Endometrial microvascular endothelial cells (primary cell): ENCODE measurements around the gene HPS5. TPM values are rescaled to one million over a fixed set of nuclear protein-coding genes. Genes with fewer than 3 reads are reported as not detected.
"Not testable (repeated sequence)": the region's sequence is repeated elsewhere in the genome, so short reads cannot be mapped to it uniquely, and the experiment has no call there.

Experiments
- in situ Hi-C: cut with HindIII; loops from 2 replicates; pipeline ENCODE4 v1.10.0; 2017; ENCODE audit warnings: low sequenced_read_pairs, low pct_unique_long_range_greater_than_20kb; ENCODE audit errors: inconsistent ontology term
- total RNA-seq: library from RNA; depleted of rRNA; stranded (reverse); fragments of >200 nt; gene quantifications from one replicate; pipeline ENCODE4 v1.2.3, GENCODE V29; 2015; ENCODE audit errors: inconsistent ontology term

Gene HPS5
- total RNA-seq, 1 donor from 2014 or later, result 19.1 TPM

GRCh38 chr11:18288911-18289310 is 33.0 kb downstream of the HPS5 start:
- in situ Hi-C loops, result no loop called here

GRCh38 chr11:18285841-18286240 is 36.1 kb downstream of the HPS5 start:
- in situ Hi-C loops, result no loop called here

GRCh38 chr11:18282626-18283025 is 39.3 kb downstream of the HPS5 start:
- in situ Hi-C loops, result no loop called here

- in situ Hi-C loops, result no loop called here
Observed at GRCh38 chr11:18280438-18281045, 41.4 kb downstream of the HPS5 start.

GRCh38 chr11:18277565-18278271 is 44.2 kb downstream of the HPS5 start:
- in situ Hi-C loops, result no loop called here

- in situ Hi-C loops, result no loop called here
Observed at GRCh38 chr11:18271206-18271605, 50.7 kb downstream of the HPS5 start.

- in situ Hi-C loops, result no loop called here
Observed at GRCh38 chr11:18270102-18270501, 51.8 kb downstream of the HPS5 start.

- in situ Hi-C loops, result not testable (repeated sequence)
Observed at GRCh38 chr11:18269252-18269651, 52.7 kb downstream of the HPS5 start.

- in situ Hi-C loops, result not testable (repeated sequence)
Observed at GRCh38 chr11:18267335-18268133, 54.4 kb downstream of the HPS5 start.

GRCh38 chr11:18265949-18266348 is 56.0 kb downstream of the HPS5 start, which contains the start of gene SAA1:
Gene SAA1, plus strand, starts transcription at chr11:18266264. Its CDS starts 624 bp downstream, at chr11:18266888.
- in situ Hi-C loops, result no loop called here

- in situ Hi-C loops, result no loop called here
Observed at GRCh38 chr11:18264677-18265555, 57.0 kb downstream of the HPS5 start.

GRCh38 chr11:18264035-18264434 is 57.9 kb downstream of the HPS5 start:
- in situ Hi-C loops, result no loop called here

- in situ Hi-C loops, result not testable (repeated sequence)
Observed at GRCh38 chr11:18262681-18263350, 59.1 kb downstream of the HPS5 start.

- in situ Hi-C loops, result no loop called here
Observed at GRCh38 chr11:18261721-18262120, 60.2 kb downstream of the HPS5 start.

- in situ Hi-C loops, result no loop called here
Observed at GRCh38 chr11:18259259-18259658, 62.7 kb downstream of the HPS5 start.

GRCh38 chr11:18254781-18255361 is 67.1 kb downstream of the HPS5 start:
- in situ Hi-C loops, result no loop called here

- in situ Hi-C loops, result no loop called here
Observed at GRCh38 chr11:18253778-18254338, 68.1 kb downstream of the HPS5 start.

- in situ Hi-C loops, result no loop called here
Observed at GRCh38 chr11:18253233-18253632, 68.7 kb downstream of the HPS5 start.
